Measurements from ENCODE around the gene RBM43.
"Not testable (repeated sequence)": the region's sequence is repeated elsewhere in the genome, so short reads cannot be mapped to it uniquely, and the experiment has no call there.

Gene RBM43

GRCh38 chr2:151261231-151261976 lies at the start of gene RBM43:
RBM43 (minus strand) TSS chr2:151261863; CDS start chr2:151261727, 136 bp downstream.
- DNase-seq (ENCODE audit: low read depth) = peak; percentile 73

- not testable (repeated sequence) for DNase-seq (ENCODE audit: low read depth)
Observed at GRCh38 chr2:151310313-151310712, 48.6 kb upstream of the RBM43 start.

- no peak for DNase-seq (ENCODE audit: low read depth)
Observed at GRCh38 chr2:151306621-151307020, 45.0 kb upstream of the RBM43 start.

- DNase-seq (ENCODE audit: low read depth) = no peak
Observed at GRCh38 chr2:151305129-151305691, 43.5 kb upstream of the RBM43 start.

- no peak for DNase-seq (ENCODE audit: low read depth)
Observed at GRCh38 chr2:151302879-151303278, 41.2 kb upstream of the RBM43 start.

- DNase-seq (ENCODE audit: low read depth) = no peak
Observed at GRCh38 chr2:151302404-151302803, 40.7 kb upstream of the RBM43 start.

- no peak for DNase-seq (ENCODE audit: low read depth)
Observed at GRCh38 chr2:151299920-151300539, 38.4 kb upstream of the RBM43 start.

GRCh38 chr2:151297882-151298281 lies 36.2 kb upstream of the RBM43 start:
- no peak for DNase-seq (ENCODE audit: low read depth)

GRCh38 chr2:151295926-151296325 lies 34.3 kb upstream of the RBM43 start:
- DNase-seq (ENCODE audit: low read depth) = not testable (repeated sequence)

- no peak for DNase-seq (ENCODE audit: low read depth)
Observed at GRCh38 chr2:151292546-151292945, 30.9 kb upstream of the RBM43 start.

GRCh38 chr2:151292141-151292540 lies 30.5 kb upstream of the RBM43 start:
- no peak for DNase-seq (ENCODE audit: low read depth)

- no peak for DNase-seq (ENCODE audit: low read depth)
Observed at GRCh38 chr2:151291224-151291623, 29.6 kb upstream of the RBM43 start.

- DNase-seq (ENCODE audit: low read depth) = no peak
Observed at GRCh38 chr2:151289972-151290866, 28.6 kb upstream of the RBM43 start.

- DNase-seq (ENCODE audit: low read depth) = no peak
Observed at GRCh38 chr2:151287513-151288250, 26.0 kb upstream of the RBM43 start.

GRCh38 chr2:151282401-151282800 lies 20.7 kb upstream of the RBM43 start:
- no peak for DNase-seq (ENCODE audit: low read depth)

GRCh38 chr2:151280271-151280670 lies 18.6 kb upstream of the RBM43 start:
- no peak for DNase-seq (ENCODE audit: low read depth)

- DNase-seq (ENCODE audit: low read depth) = no peak
Observed at GRCh38 chr2:151278487-151278886, 16.8 kb upstream of the RBM43 start.

- DNase-seq (ENCODE audit: low read depth) = no peak
Observed at GRCh38 chr2:151277067-151277466, 15.4 kb upstream of the RBM43 start.

GRCh38 chr2:151275291-151275690 lies 13.6 kb upstream of the RBM43 start:
- no peak for DNase-seq (ENCODE audit: low read depth)

GRCh38 chr2:151271824-151272223 lies 10.2 kb upstream of the RBM43 start:
- DNase-seq (ENCODE audit: low read depth) = no peak

GRCh38 chr2:151269798-151270568 lies 8.3 kb upstream of the RBM43 start:
- DNase-seq (ENCODE audit: low read depth) = no peak

Measured in activated T-helper 1 cell treated with Interleukin-2 at 50 U/mL for 16 hours (primary cell).